CD14-positive monocyte (primary cell): ENCODE measurements around the gene MAIP1. TPM values are rescaled to one million over a fixed set of nuclear protein-coding genes. Genes with fewer than 3 reads are reported as not detected.

ENCODE experiments used
- DNase-seq, 3 donors: peaks; one replicate each; pipeline ENCODE4 v3.0.0-alpha.2; 2011 to 2022
- H2AFZ ChIP-seq: 2 replicates; pipeline ENCODE4 v1.6.0; 2012; ENCODE audit warnings: mild to moderate bottlenecking, low read depth, low read length, inconsistent platforms; ENCODE audit not compliant: insufficient read depth, poor library complexity, severe bottlenecking
- H3K27ac ChIP-seq, 2 donors: 1 replicate in 1 of 2; 2 replicates in 1 of 2; pipeline ENCODE4 v1.5.1; 2012 to 2013; ENCODE audit warnings: low read length in 2 of 2, control low read depth in 1 of 2, inconsistent platforms in 1 of 2, low read depth in 1 of 2, mild to moderate bottlenecking in 1 of 2
- H3K27me3 ChIP-seq, 2 donors: one replicate each; pipeline versions ENCODE4 v1.6.0 to v1.6.1; 2011 to 2013; ENCODE audit warnings: low read length in 2 of 2; ENCODE audit not compliant: control insufficient read depth in 2 of 2, insufficient read depth in 2 of 2
- H3K36me3 ChIP-seq, 2 donors: replicated peaks in 1 of 2; 1 replicate in 1 of 2; 2 replicates in 1 of 2; pipeline versions ENCODE4 v1.5.1 to v1.6.1; 2012 to 2013; ENCODE audit warnings: low read length in 2 of 2, control low read depth in 1 of 2, inconsistent platforms in 1 of 2, mild to moderate bottlenecking in 1 of 2; ENCODE audit not compliant: insufficient read depth in 2 of 2, control insufficient read depth in 1 of 2
- H3K4me1 ChIP-seq, 2 donors: 1 replicate in 1 of 2; 2 replicates in 1 of 2; pipeline versions ENCODE4 v1.5.1 to v1.6.1; 2012 to 2013; ENCODE audit warnings: low read length in 2 of 2, control low read depth in 1 of 2, inconsistent platforms in 1 of 2, mild to moderate bottlenecking in 1 of 2, moderate library complexity in 1 of 2; ENCODE audit not compliant: insufficient read depth in 2 of 2, control insufficient read depth in 1 of 2
- H3K4me2 ChIP-seq: replicated peaks from 2 replicates; pipeline ENCODE3; 2012; ENCODE audit warnings: low read length, moderate library complexity, mild to moderate bottlenecking; ENCODE audit not compliant: poor library complexity, severe bottlenecking; ENCODE audit errors: extremely low read depth
- H3K4me3 ChIP-seq, 3 experiments: fragments of 200-600 bp in 1 of 3; sonication (generic) in 1 of 3; replicated peaks in 1 of 3; 1 replicate in 2 of 3; 2 replicates in 1 of 3; pipeline ENCODE4 v1.5.1; 2011 to 2013; ENCODE audit warnings: low read length in 3 of 3, mild to moderate bottlenecking in 3 of 3, control low read depth in 2 of 3, low read depth in 2 of 3, inconsistent platforms in 1 of 3, moderate library complexity in 1 of 3
- H3K79me2 ChIP-seq: 2 replicates; pipeline ENCODE4 v1.6.0; 2012; ENCODE audit warnings: mild to moderate bottlenecking, control low read depth, inconsistent platforms, low read length, moderate library complexity; ENCODE audit not compliant: insufficient read depth
- H3K9ac ChIP-seq: 2 replicates; pipeline ENCODE4 v1.6.0; 2017; ENCODE audit warnings: low read length, mild to moderate bottlenecking; ENCODE audit not compliant: insufficient read depth, poor library complexity, severe bottlenecking
- H3K9me3 ChIP-seq, 2 donors: replicated peaks in 1 of 2; 1 replicate in 1 of 2; 2 replicates in 1 of 2; pipeline versions ENCODE4 v1.5.1 to v1.6.1; 2012 to 2013; ENCODE audit warnings: low read length in 2 of 2, control low read depth in 1 of 2; ENCODE audit not compliant: control insufficient read depth in 1 of 2, insufficient read depth in 1 of 2
- H4K20me1 ChIP-seq: 2 replicates; pipeline ENCODE4 v1.6.0; 2012; ENCODE audit warnings: mild to moderate bottlenecking, low read length, control low read depth, moderate library complexity; ENCODE audit not compliant: insufficient read depth
- H3K27ac Mint-ChIP-seq, 7 donors: one replicate each; pipeline ENCODE4 v1.8.0; 2020; ENCODE audit warnings: mild to moderate bottlenecking in 7 of 7, mixed read lengths in 7 of 7, moderate library complexity in 6 of 7, inconsistent platforms in 2 of 7
- H3K27me3 Mint-ChIP-seq, 3 donors: one replicate each; pipeline ENCODE4 v1.8.0; 2021 to 2022; ENCODE audit warnings: low read depth in 3 of 3, mild to moderate bottlenecking in 3 of 3, mixed read lengths in 3 of 3, moderate library complexity in 3 of 3, inconsistent platforms in 1 of 3
- H3K36me3 Mint-ChIP-seq, 2 donors: one replicate each; pipeline ENCODE4 v1.8.0; 2020; ENCODE audit warnings: mixed read lengths in 2 of 2, inconsistent platforms in 1 of 2, mild to moderate bottlenecking in 1 of 2
- H3K4me1 Mint-ChIP-seq: one replicate; pipeline ENCODE4 v1.8.0; 2020; ENCODE audit warnings: mild to moderate bottlenecking, mixed read lengths
- H3K4me3 Mint-ChIP-seq, 2 donors: one replicate each; pipeline ENCODE4 v1.8.0; 2020; ENCODE audit warnings: mild to moderate bottlenecking in 2 of 2, mixed read lengths in 2 of 2, moderate library complexity in 1 of 2
- H3K9me3 Mint-ChIP-seq, 7 donors: one replicate each; pipeline ENCODE4 v1.8.0; 2020 to 2022; ENCODE audit warnings: mixed read lengths in 7 of 7, mild to moderate bottlenecking in 6 of 7, moderate library complexity in 6 of 7, inconsistent platforms in 2 of 7
- CTCF ChIP-seq: fragments of 200-600 bp; IDR thresholded peaks from one replicate; pipeline ENCODE4 v1.8.0; 2022; ENCODE audit warnings: antibody characterized with exemption, mild to moderate bottlenecking
- WGBS: methylation state at CpG from one replicate; pipeline ENCODE4 v1.1.5; 2013; ENCODE audit warnings: missing lambda C conversion rate; ENCODE audit not compliant: insufficient coverage; 5-methylcytosine and 5-hydroxymethylcytosine counted together
- intact Hi-C, 2 donors: fragments of 100-400 bp; cut with micrococcal nuclease; formaldehyde crosslinking; loops; one replicate each; pipeline versions ENCODE4 v1.15.0 to v1.15.1; 2023
- polyA plus RNA-seq, 3 donors: library from polyadenylated mRNA; depleted of rRNA in 1 of 3; unstranded in 2 of 3; stranded (reverse) in 1 of 3; fragments of 300-500 nt in 2 of 3; fragments of >200 nt in 1 of 3; fragmentation: Illumina TruSeq in 2 of 3; gene quantifications; 1 replicate in 2 of 3; 2 replicates in 1 of 3; pipeline ENCODE4 v1.2.3, GENCODE V29; 2012 to 2021

Gene MAIP1
- polyA plus RNA-seq, 3 donors: 2.6 to 13.3 (median 7.6) TPM

- intact Hi-C loops: loop anchor here (5.0 to 10.0 kb wide), 3 partner anchors 488 to 721 kb away; no protein-coding TSS in a partner anchor
- no peak for TF ChIP-seq CTCF
- no peak overlapping the region for H3K27ac Mint-ChIP-seq
- H3K36me3 ChIP-seq: no peaks in the 10 kb centered on the region
- no peaks in the 10 kb centered on the region for H3K9me3 ChIP-seq
- no peaks in the 10 kb centered on the region for H3K36me3 Mint-ChIP-seq
- no peak overlapping the region for H3K9ac ChIP-seq
- no peak overlapping the region for H3K27ac ChIP-seq
- 100% methylated on average over 2 of the region's 4 CpGs for WGBS
- peaks cover 2 to 3% (median 2%) of the 10 kb centered on the region in 3 donors for H3K27me3 Mint-ChIP-seq
- H3K27me3 ChIP-seq: no peaks in the 10 kb centered on the region
- no peaks in the 10 kb centered on the region for H4K20me1 ChIP-seq
- no peak overlapping the region for H3K4me2 ChIP-seq
- H3K4me1 Mint-ChIP-seq: peaks cover 7% of the 10 kb centered on the region
- no peak overlapping the region for H3K4me3 ChIP-seq
- no peaks in the 10 kb centered on the region for H3K79me2 ChIP-seq
- H3K9me3 Mint-ChIP-seq: peaks cover 0 to 6% (median 0%) of the 10 kb centered on the region in 7 donors
- no peak overlapping the region for H3K4me3 Mint-ChIP-seq
- no peak for DNase-seq
- H2AFZ ChIP-seq: no peak overlapping the region
- H3K4me1 ChIP-seq: no peaks in the 10 kb centered on the region
Observed at GRCh38 chr2:199984159-199984558, 28.8 kb downstream of the MAIP1 start.

DNA sequence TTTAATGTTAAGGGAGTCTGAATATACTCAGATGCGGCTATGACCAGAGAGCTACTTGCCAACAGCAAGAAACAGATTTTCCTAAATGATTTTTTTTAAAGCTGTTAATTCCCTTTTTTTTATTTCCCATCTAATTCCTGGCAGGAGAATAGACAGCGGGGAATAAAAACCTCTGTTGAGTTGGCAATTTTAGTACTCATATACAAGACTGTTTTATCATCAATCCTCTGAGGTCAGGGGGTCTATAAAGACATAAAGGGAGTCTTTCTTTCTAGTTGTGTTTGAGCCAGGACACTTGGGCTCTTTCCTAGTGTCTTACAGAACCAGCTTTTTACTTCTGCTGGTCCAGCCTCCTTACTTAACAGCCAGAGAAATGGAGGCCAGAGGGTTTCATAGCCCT lies 29.4 kb downstream of the MAIP1 start:
- no peak for DNase-seq
- intact Hi-C loops: loop anchor here (5.0 to 10.0 kb wide), 3 partner anchors 488 to 720 kb away; no protein-coding TSS in a partner anchor
- Histone ChIP-seq H3K4me3 (no peak overlapping the region), H3K4me1 (no peaks in the 10 kb centered on the region), H3K4me2 (no peak overlapping the region), H3K36me3 (no peaks in the 10 kb centered on the region), H2AFZ (no peak overlapping the region), H4K20me1 (no peaks in the 10 kb centered on the region), H3K9me3 (no peaks in the 10 kb centered on the region), H3K9ac (no peak overlapping the region), H3K27me3 (no peaks in the 10 kb centered on the region), H3K27ac (no peak overlapping the region), H3K79me2 (no peaks in the 10 kb centered on the region)
- Mint-ChIP-seq H3K4me1 (peaks cover 5% of the 10 kb centered on the region), H3K4me3 (no peak overlapping the region), H3K9me3 (peaks cover 0 to 6% (median 0%) of the 10 kb centered on the region in 7 donors), H3K27me3 (peaks cover under 1 to 3% (median 2%) of the 10 kb centered on the region in 3 donors), H3K36me3 (no peaks in the 10 kb centered on the region), H3K27ac (no peak overlapping the region)
- no peak for TF ChIP-seq CTCF
- WGBS: no CpG with 5 or more reads among the region's 2 CpGs
